Subcutaneous abdominal adipose tissue (tissue), 5 donors: Measurements from ENCODE around the gene HAAO.

Experiments used
- H3K27ac ChIP-seq: one replicate; pipeline ENCODE4 v1.7.0; 2013; ENCODE audit warnings: low read depth, mild to moderate bottlenecking, inconsistent platforms, low read length, moderate library complexity
- H3K27me3 ChIP-seq, 5 donors: one replicate each; pipeline ENCODE4 v1.7.0; 2013; ENCODE audit warnings: low read length in 5 of 5, inconsistent platforms in 1 of 5; ENCODE audit not compliant: control insufficient read depth in 5 of 5, insufficient read depth in 4 of 5
- H3K36me3 ChIP-seq, 5 donors: one replicate each; pipeline ENCODE4 v1.7.0; 2013; ENCODE audit warnings: low read length in 5 of 5; ENCODE audit not compliant: control insufficient read depth in 5 of 5, insufficient read depth in 5 of 5
- H3K4me1 ChIP-seq, 5 donors: one replicate each; pipeline ENCODE4 v1.7.0; 2013; ENCODE audit warnings: low read length in 5 of 5, mild to moderate bottlenecking in 3 of 5, moderate library complexity in 1 of 5; ENCODE audit not compliant: control insufficient read depth in 5 of 5, insufficient read depth in 5 of 5
- H3K4me3 ChIP-seq, 5 donors: one replicate each; pipeline ENCODE4 v1.7.0; 2013; ENCODE audit warnings: low read length in 5 of 5, low read depth in 1 of 5
- H3K9ac ChIP-seq, 5 donors: one replicate each; pipeline ENCODE4 v1.7.0; 2013; ENCODE audit warnings: low read length in 5 of 5, mild to moderate bottlenecking in 4 of 5, moderate library complexity in 3 of 5
- H3K9me3 ChIP-seq, 5 donors: one replicate each; pipeline ENCODE4 v1.7.0; 2013; ENCODE audit warnings: low read length in 5 of 5; ENCODE audit not compliant: control insufficient read depth in 5 of 5
- donor health status: healthy.
- donor health status: healthy.
- donor health status: healthy.
- donor health status: healthy.
- donor health status: healthy.

HAAO gene

GRCh38 chr2:42813763-42814162 is 21.4 kb upstream of the HAAO start:
- no peak overlapping the region for H3K9ac ChIP-seq
- peaks cover 3 to 19% (median 17%) of the 10 kb centered on the region in 5 donors for H3K4me1 ChIP-seq
- H3K36me3 ChIP-seq: no peaks in the 10 kb centered on the region
- H3K27me3 ChIP-seq: no peaks in the 10 kb centered on the region
- H3K27ac ChIP-seq: no peak overlapping the region
- no peak overlapping the region for H3K4me3 ChIP-seq
- H3K9me3 ChIP-seq: peaks cover 0 to 2% (median 0%) of the 10 kb centered on the region in 5 donors

GRCh38 chr2:42812899-42813479 is 20.6 kb upstream of the HAAO start:
- Histone ChIP-seq H3K4me1 (peaks cover 3 to 19% (median 18%) of the 10 kb centered on the region in 5 donors), H3K9ac (no peak overlapping the region), H3K9me3 (peaks cover 0 to 2% (median 0%) of the 10 kb centered on the region in 5 donors), H3K27me3 (no peaks in the 10 kb centered on the region), H3K4me3 (no peak overlapping the region), H3K36me3 (no peaks in the 10 kb centered on the region), H3K27ac (no peak overlapping the region)

- Histone ChIP-seq H3K9ac (peak overlapping the region; percentile 56 to 96 (median 89)), H3K27me3 (no peaks in the 10 kb centered on the region), H3K9me3 (peaks cover 0 to 2% (median 0%) of the 10 kb centered on the region in 5 donors), H3K27ac (peak overlapping the region; percentile 96), H3K4me1 (peaks cover 3 to 19% (median 18%) of the 10 kb centered on the region in 5 donors), H3K4me3 (peak overlapping the region; percentile 65 to 81 (median 80)), H3K36me3 (no peaks in the 10 kb centered on the region)
Observed at GRCh38 chr2:42810971-42811811, 18.8 kb upstream of the HAAO start.

GRCh38 chr2:42810121-42810970 is 18.0 kb upstream of the HAAO start:
- H3K4me1 ChIP-seq: peaks cover 3 to 19% (median 18%) of the 10 kb centered on the region in 5 donors
- no peaks in the 10 kb centered on the region for H3K27me3 ChIP-seq
- H3K9ac ChIP-seq: peak overlapping the region; percentile 56 to 96 (median 89)
- peaks cover 0 to 2% (median 0%) of the 10 kb centered on the region in 5 donors for H3K9me3 ChIP-seq
- H3K36me3 ChIP-seq: no peaks in the 10 kb centered on the region
- H3K27ac ChIP-seq: peak overlapping the region; percentile 96
- peak overlapping the region; percentile 65 to 83 (median 81) for H3K4me3 ChIP-seq

GRCh38 chr2:42809819-42810120 is 17.4 kb upstream of the HAAO start:
- H3K9ac ChIP-seq: peak overlapping the region in 4 of 5 donors; percentile 77 to 96 (median 88)
- no peaks in the 10 kb centered on the region for H3K36me3 ChIP-seq
- peak overlapping the region; percentile 49 to 80 (median 57) for H3K4me3 ChIP-seq
- H3K4me1 ChIP-seq: peaks cover 3 to 19% (median 18%) of the 10 kb centered on the region in 5 donors
- H3K27me3 ChIP-seq: no peaks in the 10 kb centered on the region
- peaks cover 0 to 2% (median 0%) of the 10 kb centered on the region in 5 donors for H3K9me3 ChIP-seq
- peak overlapping the region; percentile 96 for H3K27ac ChIP-seq

- Histone ChIP-seq H3K27me3 (no peaks in the 10 kb centered on the region), H3K4me3 (peak overlapping the region; percentile 49 to 80 (median 57)), H3K27ac (peak overlapping the region; percentile 96), H3K4me1 (peaks cover 3 to 19% (median 18%) of the 10 kb centered on the region in 5 donors), H3K9me3 (peaks cover 0 to 2% (median 0%) of the 10 kb centered on the region in 5 donors), H3K9ac (peak overlapping the region; percentile 52 to 96 (median 79)), H3K36me3 (no peaks in the 10 kb centered on the region)
Observed at GRCh38 chr2:42809131-42809818, 16.9 kb upstream of the HAAO start.

GRCh38 chr2:42808301-42808700 is 15.9 kb upstream of the HAAO start:
- no peaks in the 10 kb centered on the region for H3K27me3 ChIP-seq
- no peak overlapping the region for H3K4me3 ChIP-seq
- no peak overlapping the region for H3K27ac ChIP-seq
- H3K4me1 ChIP-seq: peaks cover 3 to 19% (median 18%) of the 10 kb centered on the region in 5 donors
- no peaks in the 10 kb centered on the region for H3K36me3 ChIP-seq
- H3K9me3 ChIP-seq: no peaks in the 10 kb centered on the region
- H3K9ac ChIP-seq: no peak overlapping the region

- Histone ChIP-seq H3K9me3 (no peaks in the 10 kb centered on the region), H3K36me3 (no peaks in the 10 kb centered on the region), H3K4me1 (peaks cover 3 to 19% (median 18%) of the 10 kb centered on the region in 5 donors), H3K4me3 (no peak overlapping the region), H3K27me3 (no peaks in the 10 kb centered on the region), H3K9ac (no peak overlapping the region), H3K27ac (no peak overlapping the region)
Observed at GRCh38 chr2:42806786-42807185, 14.4 kb upstream of the HAAO start.

GRCh38 chr2:42804891-42805290 is 12.5 kb upstream of the HAAO start:
- Histone ChIP-seq H3K4me3 (no peak overlapping the region), H3K36me3 (no peaks in the 10 kb centered on the region), H3K9ac (no peak overlapping the region), H3K27me3 (no peaks in the 10 kb centered on the region), H3K27ac (no peak overlapping the region), H3K9me3 (no peaks in the 10 kb centered on the region), H3K4me1 (peaks cover 0 to 20% (median 18%) of the 10 kb centered on the region in 5 donors)
